Peyer's patch (tissue), 4 donors: ENCODE data around the gene ASIC4.

Experiments
- CTCF ChIP-seq, 6 experiments: fragments of 450-650 bp in 4 of 6; fragments of 200-600 bp in 2 of 6; sonication (generic) in 1 of 6; IDR thresholded peaks; one replicate each; pipeline ENCODE4 v1.5.1; 2017 to 2019; ENCODE audit warnings: antibody characterized with exemption in 6 of 6, mild to moderate bottlenecking in 3 of 6, moderate library complexity in 1 of 6
- POLR2A ChIP-seq, 2 donors: fragments of 450-650 bp; IDR thresholded peaks; one replicate each; pipeline ENCODE4 v1.5.1; 2017; ENCODE audit warnings: antibody characterized with exemption in 2 of 2, mild to moderate bottlenecking in 2 of 2, moderate library complexity in 2 of 2

- TF ChIP-seq CTCF (IDR thresholded peaks at IDR 0.05) (no peak), POLR2A (IDR thresholded peaks at IDR 0.05) (no peak)
Observed at GRCh38 chr2:219488149-219488843, 26.0 kb upstream of the ASIC4 start.
